WI38 (cell line): Measurements from ENCODE around the gene ANKH.
"Not testable (repeated sequence)": the region's sequence is repeated elsewhere in the genome, so short reads cannot be mapped to it uniquely, and the experiment has no call there.

ENCODE experiments used
- H3K4me3 ChIP-seq: 2 replicates; pipeline ENCODE4 v1.5.1; 2011; ENCODE audit warnings: low read depth, mild to moderate bottlenecking, control low read depth, low read length
- CTCF ChIP-seq: IDR thresholded peaks from 2 replicates; pipeline ENCODE4 v1.5.1; 2012; ENCODE audit warnings: low read depth, mild to moderate bottlenecking, control low read depth, low read length

The ANKH gene

GRCh38 chr5:14821100-14821845 is 50.3 kb downstream of the ANKH start:
- H3K4me3 ChIP-seq, result no peak overlapping the region
- TF ChIP-seq CTCF, result no peak

GRCh38 chr5:14818931-14819790 is 52.4 kb downstream of the ANKH start:
- no peak overlapping the region for H3K4me3 ChIP-seq
- no peak for TF ChIP-seq CTCF

DNA sequence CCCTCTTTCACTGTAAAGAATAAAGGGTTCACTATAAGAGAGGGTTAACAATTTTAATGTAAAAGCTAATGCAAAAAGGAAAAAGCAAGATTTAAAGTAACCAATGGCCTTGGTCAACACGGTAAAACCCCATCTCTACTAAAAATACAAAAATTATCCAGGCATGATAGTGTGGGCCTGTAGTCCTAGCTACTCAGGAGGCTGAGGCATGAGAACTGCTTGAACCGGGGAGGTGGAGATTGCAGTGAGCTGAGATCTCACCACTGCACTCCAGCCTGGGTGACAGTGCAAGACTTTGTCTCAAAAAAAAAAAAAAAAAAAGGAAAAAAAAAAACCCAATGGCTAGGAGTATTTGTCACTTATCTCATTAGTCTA is 53.8 kb downstream of the ANKH start:
- not testable (repeated sequence) for H3K4me3 ChIP-seq

- TF ChIP-seq CTCF, result no peak
- no peak overlapping the region for H3K4me3 ChIP-seq
Observed at GRCh38 chr5:14816999-14817761, 54.4 kb downstream of the ANKH start.

GRCh38 chr5:14816374-14816998 is 55.1 kb downstream of the ANKH start:
- no peak for TF ChIP-seq CTCF
- H3K4me3 ChIP-seq, result no peak overlapping the region

DNA sequence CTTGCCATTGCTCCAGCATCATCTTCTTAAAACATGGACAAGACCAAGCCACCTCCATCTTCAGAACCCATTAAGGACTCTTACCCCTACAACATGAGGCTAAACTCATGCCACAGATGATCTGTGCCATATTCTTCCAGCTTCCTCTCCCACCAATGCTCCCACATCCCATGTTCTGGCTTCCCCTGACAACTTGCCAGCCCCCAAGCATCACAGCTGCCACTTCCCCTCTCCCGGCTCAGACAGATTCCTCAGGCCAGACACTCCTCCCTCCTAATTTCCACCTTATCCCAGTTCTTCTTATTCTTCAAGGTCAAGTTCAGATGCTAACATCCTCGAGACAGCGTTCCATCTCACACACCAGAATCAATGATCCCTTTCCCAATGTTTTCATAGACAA is 57.8 kb downstream of the ANKH start:
- H3K4me3 ChIP-seq, result no peak overlapping the region
- no peak for TF ChIP-seq CTCF

GRCh38 chr5:14812166-14812565 is 59.4 kb downstream of the ANKH start:
- H3K4me3 ChIP-seq, result no peak overlapping the region
- TF ChIP-seq CTCF, result no peak
